HepG2 (cell line): ENCODE results near the gene PKP3. TPM values are rescaled to one million over a fixed set of nuclear protein-coding genes. Genes with fewer than 3 reads are reported as not detected.

Experiments
- ATAC-seq: fragments of 200-7000 bp; cut with Tn5 transposase; 3 replicates; pipeline ENCODE4 v1.9.1; 2020; ENCODE audit warnings: mild to moderate bottlenecking, moderate library complexity
- BruUV-seq: library from RNA; stranded (reverse); fragments of 400-500 nt; replicated peaks from 2 replicates; lab custom pipeline; 2021; lab: Mats Ljungman, UMichigan
- CTCF ChIA-PET: fragments of 300-600 bp; formaldehyde crosslinking; extraction: SDS; loops from one replicate; lab custom pipeline; 2021; ENCODE audit warnings: low total read pairs, inconsistent platforms, low intra/inter-chr PET ratio; lab: Yijun Ruan, JAX
- POLR2A ChIA-PET: fragments of 350-600 bp; sonication (Branson Sonifier 250); formaldehyde crosslinking; loops from one replicate; lab custom pipeline; 2020; ENCODE audit warnings: antibody characterized with exemption, inconsistent platforms; lab: Yijun Ruan, JAX
- DNase-seq: peaks from one replicate; pipeline ENCODE4 v3.0.0-alpha.2; 2015; ENCODE audit warnings: low spot score
- FAIRE-seq: peaks from 3 replicates; lab custom pipeline; 2011; peaks lifted over from hg19 to GRCh38; lab: Jason Lieb, UNC
- H2AFZ ChIP-seq: one replicate; pipeline ENCODE4 v1.6.1; 2011; ENCODE audit warnings: low read length, inconsistent platforms
- H3K27ac ChIP-seq: fragments of 300-600 bp; 3 replicates; pipeline ENCODE4 v1.8.0; 2011; ENCODE audit warnings: mixed run types, mild to moderate bottlenecking, mixed read lengths, low read length, inconsistent platforms; ENCODE audit not compliant: insufficient read depth; ENCODE audit errors: extremely low read length
- H3K27me3 ChIP-seq, 2 experiments: fragments of 200-600 bp in 1 of 2; 2 replicates in 1 of 2; 3 replicates in 1 of 2; pipeline versions ENCODE4 v1.6.0 to v1.8.0; 2011; ENCODE audit warnings: low read length in 2 of 2, mild to moderate bottlenecking in 2 of 2, moderate library complexity in 2 of 2, inconsistent platforms in 1 of 2; ENCODE audit not compliant: insufficient read depth in 2 of 2, control insufficient read depth in 1 of 2
- H3K36me3 ChIP-seq, 2 experiments: fragments of 200-600 bp in 1 of 2; replicated peaks in 1 of 2; 2 replicates in 1 of 2; 3 replicates in 1 of 2; pipeline versions ENCODE4 v1.5.1 to v1.8.0; 2011; ENCODE audit warnings: low read length in 2 of 2, inconsistent platforms in 1 of 2; ENCODE audit not compliant: insufficient read depth in 2 of 2, control insufficient read depth in 1 of 2
- H3K4me1 ChIP-seq: 2 replicates; pipeline ENCODE4 v1.5.1; 2012; ENCODE audit warnings: low read length, inconsistent platforms; ENCODE audit not compliant: insufficient read depth
- H3K4me2 ChIP-seq: 2 replicates; pipeline ENCODE4 v1.6.0; 2011; ENCODE audit warnings: low read depth, low read length, inconsistent platforms
- H3K4me3 ChIP-seq, 3 experiments: fragments of 200-600 bp in 1 of 3; sonication (generic), shearing (Covaris generic) in 1 of 3; replicated peaks in 1 of 3; 2 replicates each; pipeline ENCODE4 v1.5.1; 2011 to 2016; ENCODE audit warnings: low read length in 3 of 3, inconsistent platforms in 2 of 3, low read depth in 2 of 3, mild to moderate bottlenecking in 2 of 3, control low read depth in 1 of 3, mixed read lengths in 1 of 3; ENCODE audit not compliant: insufficient read depth in 1 of 3
- H3K79me2 ChIP-seq: one replicate; pipeline ENCODE4 v1.6.1; 2011; ENCODE audit warnings: low read length, inconsistent platforms; ENCODE audit not compliant: insufficient read depth
- H3K9ac ChIP-seq: 2 replicates; pipeline ENCODE4 v1.6.0; 2011; ENCODE audit warnings: mild to moderate bottlenecking, low read depth, low read length, inconsistent platforms; ENCODE audit not compliant: insufficient read depth
- H3K9me3 ChIP-seq: 2 replicates; pipeline ENCODE4 v1.5.1; 2012; ENCODE audit warnings: mild to moderate bottlenecking, low read length
- H4K20me1 ChIP-seq: 2 replicates; pipeline ENCODE4 v1.6.0; 2011; ENCODE audit warnings: inconsistent platforms, mild to moderate bottlenecking, low read length, moderate library complexity; ENCODE audit not compliant: insufficient read depth
- HDAC1 ChIP-seq: sonication (generic); formaldehyde crosslinking; IDR thresholded peaks from 2 replicates; pipeline ENCODE4 v1.5.1; 2020; ENCODE audit warnings: mild to moderate bottlenecking, missing genetic modification reagents
- NFATC3 ChIP-seq: sonication (generic); formaldehyde crosslinking; IDR thresholded peaks from 2 replicates; pipeline ENCODE4 v1.5.1; 2020; ENCODE audit warnings: mild to moderate bottlenecking, missing genetic modification reagents
- PITX1 ChIP-seq: sonication (generic); formaldehyde crosslinking; IDR thresholded peaks from 2 replicates; pipeline ENCODE4 v1.5.1; 2020; ENCODE audit warnings: mild to moderate bottlenecking, missing genetic modification reagents
- TMF1 ChIP-seq: sonication (generic); formaldehyde crosslinking; IDR thresholded peaks from 2 replicates; pipeline ENCODE4 v1.8.1; 2022; ENCODE audit warnings: low read depth, missing genetic modification reagents
- ZMYM2 ChIP-seq: sonication (generic); formaldehyde crosslinking; IDR thresholded peaks from 2 replicates; pipeline ENCODE4 v1.8.0; 2022; ENCODE audit warnings: mild to moderate bottlenecking, missing genetic modification reagents
- ZNF563 ChIP-seq: sonication (generic); formaldehyde crosslinking; IDR thresholded peaks from 2 replicates; pipeline ENCODE4 v1.8.0; 2022; ENCODE audit warnings: mild to moderate bottlenecking, moderate library complexity, missing genetic modification reagents
- ZNF614 ChIP-seq: IDR thresholded peaks from 2 replicates; pipeline ENCODE4 v1.6.1; 2018; ENCODE audit warnings: missing biosample characterization, missing genetic modification reagents, inconsistent platforms, borderline replicate concordance
- WGBS: methylation state at CpG from one replicate; pipeline ENCODE4 v1.1.6; 2017; ENCODE audit warnings: low lambda C conversion rate; 5-methylcytosine and 5-hydroxymethylcytosine counted together
- in situ Hi-C: cut with HindIII; loops from 2 replicates; pipeline ENCODE4 v1.10.0; 2017; ENCODE audit warnings: low pct_unique_long_range_greater_than_20kb; ENCODE audit not compliant: extremely low pct_ligation_motif_present
- intact Hi-C: fragments of 100-400 bp; cut with micrococcal nuclease; formaldehyde crosslinking; loops from one replicate; pipeline ENCODE4 v1.10.0; 2022; ENCODE audit not compliant: unreplicated experiment
- polyA plus RNA-seq, 8 experiments: library from polyadenylated mRNA; depleted of rRNA in 3 of 8; stranded (reverse) in 7 of 8; unstranded in 1 of 8; fragments of >200 nt; fragmentation: Illumina TruSeq in 4 of 8; extraction: Trizol in 4 of 8; gene quantifications; 2 replicates each; pipeline versions ENCODE4 v1.2.1 to v1.2.3, GENCODE V29; 2011 to 2016; ENCODE audit warnings: low read depth in 4 of 8, missing spikeins in 1 of 8, mixed read lengths in 1 of 8; ENCODE audit not compliant: insufficient read depth in 1 of 8
- total RNA-seq, 5 experiments: library from RNA; depleted of rRNA; stranded (reverse); fragments of >200 nt; fragmentation: Illumina TruSeq; extraction: Trizol; gene quantifications; 2 replicates each; pipeline ENCODE4 v1.2.3, GENCODE V29; 2016; ENCODE audit warnings: low read depth in 1 of 5
- TF ChIP-seq, protein P1 (sequence below): sonication (generic); formaldehyde crosslinking; IDR thresholded peaks from 2 replicates; pipeline ENCODE4 v1.5.1; 2020; ENCODE audit warnings: mild to moderate bottlenecking, missing genetic modification reagents
- TF ChIP-seq, protein P2 (sequence below): sonication (generic); formaldehyde crosslinking; IDR thresholded peaks from 2 replicates; pipeline ENCODE4 v1.4.0; 2020; ENCODE audit warnings: mild to moderate bottlenecking, missing genetic modification reagents

PKP3 gene
- total and polyA plus RNA-seq, 2 of the 13 experiments (the other 11 are each of a cell fraction or from before 2014, with no cell fraction given): 18.0 to 28.7 TPM

DNA sequence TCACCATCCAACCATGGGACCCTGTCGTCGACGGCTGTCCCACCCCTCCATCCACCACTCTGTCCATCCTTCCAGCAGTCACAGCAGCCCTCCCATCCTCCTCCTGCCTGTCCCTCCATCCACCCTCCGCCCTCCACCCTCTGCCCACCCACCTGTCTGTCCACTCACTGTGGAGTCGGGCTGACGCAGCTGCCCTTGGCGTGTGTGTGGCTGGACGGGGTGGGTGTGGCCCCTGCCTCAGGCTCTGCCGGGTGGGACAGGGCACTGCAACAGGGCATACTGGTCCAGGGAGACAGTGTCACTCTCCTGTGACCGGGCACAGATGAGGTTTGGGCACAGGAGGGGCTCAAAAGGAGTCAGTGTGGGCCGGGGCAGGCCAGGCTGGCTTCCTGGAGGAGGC is 1.9 kb downstream of the PKP3 start (continued):
- TF ChIP-seq, protein P1, sequence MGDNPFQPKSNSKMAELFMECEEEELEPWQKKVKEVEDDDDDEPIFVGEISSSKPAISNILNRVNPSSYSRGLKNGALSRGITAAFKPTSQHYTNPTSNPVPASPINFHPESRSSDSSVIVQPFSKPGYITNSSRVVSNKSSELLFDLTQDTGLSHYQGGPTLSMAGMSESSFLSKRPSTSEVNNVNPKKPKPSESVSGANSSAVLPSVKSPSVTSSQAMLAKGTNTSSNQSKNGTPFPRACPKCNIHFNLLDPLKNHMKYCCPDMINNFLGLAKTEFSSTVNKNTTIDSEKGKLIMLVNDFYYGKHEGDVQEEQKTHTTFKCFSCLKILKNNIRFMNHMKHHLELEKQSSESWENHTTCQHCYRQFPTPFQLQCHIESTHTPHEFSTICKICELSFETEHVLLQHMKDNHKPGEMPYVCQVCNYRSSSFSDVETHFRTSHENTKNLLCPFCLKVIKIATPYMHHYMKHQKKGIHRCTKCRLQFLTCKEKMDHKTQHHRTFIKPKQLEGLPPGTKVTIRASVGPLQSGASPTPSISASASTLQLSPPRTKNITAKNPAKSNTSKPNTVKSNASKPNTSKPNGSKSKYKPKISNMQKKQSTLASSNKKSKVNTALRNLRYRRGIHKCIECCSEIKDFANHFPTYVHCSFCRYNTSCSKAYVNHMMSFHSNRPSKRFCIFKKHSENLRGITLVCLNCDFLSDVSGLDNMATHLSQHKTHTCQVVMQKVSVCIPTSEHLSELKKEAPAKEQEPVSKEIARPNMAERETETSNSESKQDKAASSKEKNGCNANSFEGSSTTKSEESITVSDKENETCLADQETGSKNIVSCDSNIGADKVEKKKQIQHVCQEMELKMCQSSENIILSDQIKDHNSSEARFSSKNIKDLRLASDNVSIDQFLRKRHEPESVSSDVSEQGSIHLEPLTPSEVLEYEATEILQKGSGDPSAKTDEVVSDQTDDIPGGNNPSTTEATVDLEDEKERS (CRISPR knock-in tag): no peak
- no peak for TF ChIP-seq TMF1 (CRISPR knock-in tag)
- TF ChIP-seq, all 625 proteins: peak for 0

DNA sequence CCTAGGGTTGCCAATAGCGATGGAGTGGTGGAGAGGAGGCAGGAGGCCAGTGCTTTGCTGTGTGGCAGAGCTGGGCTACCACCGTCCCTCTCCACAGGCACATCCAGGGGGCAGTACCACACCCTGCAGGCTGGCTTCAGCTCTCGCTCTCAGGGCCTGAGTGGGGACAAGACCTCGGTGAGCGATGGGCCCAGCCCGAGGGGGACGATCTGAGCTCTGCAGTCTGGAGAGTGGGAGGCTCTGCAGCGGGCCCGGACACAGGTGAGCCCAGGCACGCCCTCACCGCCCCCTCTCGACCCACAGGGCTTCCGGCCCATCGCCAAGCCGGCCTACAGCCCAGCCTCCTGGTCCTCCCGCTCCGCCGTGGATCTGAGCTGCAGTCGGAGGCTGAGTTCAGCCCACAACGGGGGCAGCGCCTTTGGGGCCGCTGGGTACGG is 2.5 kb downstream of the PKP3 start:
- Histone ChIP-seq H3K27ac (peak overlapping the region; percentile 44), H3K27me3 (no peaks in the 10 kb centered on the region; a peak in 1 of 5 replicates), H3K4me2 (peak overlapping the region; percentile 90), H3K9ac (peak overlapping the region; percentile 62; the same call in 1 of the 2 replicates), H3K4me3 (peak overlapping the region; percentile 33 to 68 (median 54); a peak in 5 of 6 replicates), H3K79me2 (peaks cover 8% of the 10 kb centered on the region), H3K36me3 (peaks cover 1 to 13% of the 10 kb centered on the region in 2 experiments; a peak in 3 of 5 replicates), H3K4me1 (peaks cover 58% of the 10 kb centered on the region), H4K20me1 (no peaks in the 10 kb centered on the region), H3K9me3 (no peaks in the 10 kb centered on the region), H2AFZ (no peak overlapping the region)
- ChIA-PET POLR2A (interaction anchor here (0.8 to 2.0 kb wide), 9 partner anchors 11 to 189 kb away, joined by 3 to 19 read pairs (median 4); partner anchors contain the start of genes BET1L and RIC8A), CTCF (interaction anchor here (1.1 to 1.4 kb wide), 2 partner anchors 52 to 54 kb away, joined by 3 to 5 read pairs; no protein-coding TSS in a partner anchor)
- peak; percentile 60 for DNase-seq
- intact Hi-C loops (no loop called here), in situ Hi-C loops (no loop called here)
- peak; percentile 53 for FAIRE-seq
- BruUV-seq: no TSS peak
- WGBS: no CpG with 5 or more reads among the region's 23 CpGs
- ATAC-seq: peak; percentile 81
- TF ChIP-seq PITX1 (CRISPR knock-in tag) (0 out of 2 replicates have a peak, but pooled peaks have one; percentile 9), ZNF563 (peak; percentile 51; the same call in 1 of the 2 replicates), ZNF614 (CRISPR knock-in tag) (0 out of 2 replicates have a peak, but pooled peaks have one; percentile 1), HDAC1 (CRISPR knock-in tag) (no peak), NFATC3 (CRISPR knock-in tag) (no peak), ZMYM2 (CRISPR knock-in tag) (no peak)
- TF ChIP-seq, protein P2, sequence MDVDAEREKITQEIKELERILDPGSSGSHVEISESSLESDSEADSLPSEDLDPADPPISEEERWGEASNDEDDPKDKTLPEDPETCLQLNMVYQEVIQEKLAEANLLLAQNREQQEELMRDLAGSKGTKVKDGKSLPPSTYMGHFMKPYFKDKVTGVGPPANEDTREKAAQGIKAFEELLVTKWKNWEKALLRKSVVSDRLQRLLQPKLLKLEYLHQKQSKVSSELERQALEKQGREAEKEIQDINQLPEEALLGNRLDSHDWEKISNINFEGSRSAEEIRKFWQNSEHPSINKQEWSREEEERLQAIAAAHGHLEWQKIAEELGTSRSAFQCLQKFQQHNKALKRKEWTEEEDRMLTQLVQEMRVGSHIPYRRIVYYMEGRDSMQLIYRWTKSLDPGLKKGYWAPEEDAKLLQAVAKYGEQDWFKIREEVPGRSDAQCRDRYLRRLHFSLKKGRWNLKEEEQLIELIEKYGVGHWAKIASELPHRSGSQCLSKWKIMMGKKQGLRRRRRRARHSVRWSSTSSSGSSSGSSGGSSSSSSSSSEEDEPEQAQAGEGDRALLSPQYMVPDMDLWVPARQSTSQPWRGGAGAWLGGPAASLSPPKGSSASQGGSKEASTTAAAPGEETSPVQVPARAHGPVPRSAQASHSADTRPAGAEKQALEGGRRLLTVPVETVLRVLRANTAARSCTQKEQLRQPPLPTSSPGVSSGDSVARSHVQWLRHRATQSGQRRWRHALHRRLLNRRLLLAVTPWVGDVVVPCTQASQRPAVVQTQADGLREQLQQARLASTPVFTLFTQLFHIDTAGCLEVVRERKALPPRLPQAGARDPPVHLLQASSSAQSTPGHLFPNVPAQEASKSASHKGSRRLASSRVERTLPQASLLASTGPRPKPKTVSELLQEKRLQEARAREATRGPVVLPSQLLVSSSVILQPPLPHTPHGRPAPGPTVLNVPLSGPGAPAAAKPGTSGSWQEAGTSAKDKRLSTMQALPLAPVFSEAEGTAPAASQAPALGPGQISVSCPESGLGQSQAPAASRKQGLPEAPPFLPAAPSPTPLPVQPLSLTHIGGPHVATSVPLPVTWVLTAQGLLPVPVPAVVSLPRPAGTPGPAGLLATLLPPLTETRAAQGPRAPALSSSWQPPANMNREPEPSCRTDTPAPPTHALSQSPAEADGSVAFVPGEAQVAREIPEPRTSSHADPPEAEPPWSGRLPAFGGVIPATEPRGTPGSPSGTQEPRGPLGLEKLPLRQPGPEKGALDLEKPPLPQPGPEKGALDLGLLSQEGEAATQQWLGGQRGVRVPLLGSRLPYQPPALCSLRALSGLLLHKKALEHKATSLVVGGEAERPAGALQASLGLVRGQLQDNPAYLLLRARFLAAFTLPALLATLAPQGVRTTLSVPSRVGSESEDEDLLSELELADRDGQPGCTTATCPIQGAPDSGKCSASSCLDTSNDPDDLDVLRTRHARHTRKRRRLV (CRISPR knock-in tag): 0 out of 2 replicates have a peak, but pooled peaks have one; percentile 24
